NCI-H748 (cell line): Measurements from ENCODE around the gene SNTB2.
"Not testable (repeated sequence)": the region's sequence is repeated elsewhere in the genome, so short reads cannot be mapped to it uniquely, and the experiment has no call there.

ENCODE experiments used
- DNase-seq: peaks from one replicate; lab custom pipeline; 2025; ENCODE audit not compliant: unreplicated experiment; lab: John Stamatoyannopoulos, UW

SNTB2 gene

GRCh38 chr16:69233124-69233523 is 46.2 kb downstream of the SNTB2 start:
- no peak for DNase-seq

DNA sequence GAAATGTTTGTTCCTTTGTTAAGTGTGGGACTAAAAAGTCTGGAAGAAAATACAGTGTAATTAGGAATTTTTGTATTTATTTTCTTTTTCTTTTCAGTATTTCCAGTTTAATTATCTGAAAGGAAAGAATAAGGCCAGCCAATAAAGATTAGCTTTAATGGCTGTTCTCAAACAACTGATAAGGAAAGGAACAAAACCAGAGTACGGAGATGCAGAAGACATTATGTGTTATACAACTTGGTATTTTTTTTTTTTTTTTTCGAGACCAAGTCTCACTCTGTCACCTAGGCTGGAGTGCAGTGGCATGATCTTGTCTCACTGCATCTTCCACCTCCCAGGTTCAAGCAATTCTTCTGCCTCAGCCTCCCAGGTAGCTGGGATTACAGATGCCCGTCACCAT is 47.5 kb downstream of the SNTB2 start:
- no peak for DNase-seq

DNA sequence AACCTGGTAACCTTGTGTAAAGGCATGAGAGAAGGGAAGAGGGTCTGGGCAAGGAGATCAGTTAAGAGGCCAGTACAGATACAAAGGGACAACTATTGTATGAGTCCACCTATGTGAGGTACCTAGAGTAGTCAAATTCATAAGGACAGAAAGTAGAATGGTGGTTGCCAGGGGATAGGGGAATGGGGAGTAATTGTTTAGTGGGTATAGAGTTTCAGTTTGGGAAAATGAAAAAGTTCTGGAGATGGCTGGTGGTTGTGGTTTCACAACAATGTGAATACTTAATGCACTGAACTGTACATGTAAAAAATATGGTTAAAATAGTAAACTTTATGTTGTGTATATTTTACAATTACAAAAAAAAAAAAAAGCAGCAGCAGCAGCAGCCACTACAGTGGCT is 49.4 kb downstream of the SNTB2 start:
- no peak for DNase-seq

DNA sequence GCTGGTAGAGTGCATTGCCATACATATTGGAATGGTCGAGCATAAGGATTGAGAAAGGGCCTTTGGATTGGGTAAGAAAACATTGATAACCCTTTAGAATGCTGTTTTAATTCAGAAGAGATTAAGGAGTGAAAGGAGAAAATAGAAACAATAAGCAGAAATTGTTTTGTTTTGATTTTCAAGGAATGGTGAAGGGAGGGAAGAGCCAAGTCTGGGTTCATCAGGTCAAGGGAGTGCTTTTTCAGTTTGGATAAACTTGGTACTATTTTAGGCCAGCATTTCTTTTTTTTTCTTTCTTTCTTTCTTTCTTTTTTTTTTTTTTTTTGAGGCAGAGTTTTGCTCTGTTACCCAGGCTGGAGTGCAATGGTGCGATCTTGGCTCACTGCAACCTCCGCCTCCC is 50.3 kb downstream of the SNTB2 start:
- DNase-seq, result no peak

GRCh38 chr16:69239851-69240250 is 52.9 kb downstream of the SNTB2 start:
- DNase-seq, result no peak

- no peak for DNase-seq
Measured at GRCh38 chr16:69240331-69240730, 53.4 kb downstream of the SNTB2 start.

DNA sequence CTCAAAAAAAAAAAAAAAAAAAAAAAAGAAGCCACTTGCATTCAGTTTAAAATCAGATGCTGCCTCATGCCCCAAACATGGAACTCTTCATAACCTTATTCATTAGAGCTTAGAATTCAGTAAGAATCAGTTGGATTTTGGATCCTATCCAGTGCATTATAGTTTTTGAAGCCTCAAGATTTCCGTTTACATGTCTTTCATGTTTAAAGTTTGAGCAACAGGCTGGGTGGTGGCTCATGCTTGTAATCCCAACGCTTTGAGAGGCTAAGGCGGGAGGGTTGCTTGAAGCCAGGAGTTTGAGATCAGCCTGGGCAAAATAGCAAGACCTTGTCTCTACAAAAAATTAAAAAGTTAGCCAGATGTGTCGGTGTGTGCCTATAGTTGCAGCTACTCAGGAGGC is 55.0 kb downstream of the SNTB2 start:
- DNase-seq, result no peak

GRCh38 chr16:69243479-69243878 is 56.5 kb downstream of the SNTB2 start:
- no peak for DNase-seq

- no peak for DNase-seq
Measured at GRCh38 chr16:69244336-69244735, 57.4 kb downstream of the SNTB2 start.

DNA sequence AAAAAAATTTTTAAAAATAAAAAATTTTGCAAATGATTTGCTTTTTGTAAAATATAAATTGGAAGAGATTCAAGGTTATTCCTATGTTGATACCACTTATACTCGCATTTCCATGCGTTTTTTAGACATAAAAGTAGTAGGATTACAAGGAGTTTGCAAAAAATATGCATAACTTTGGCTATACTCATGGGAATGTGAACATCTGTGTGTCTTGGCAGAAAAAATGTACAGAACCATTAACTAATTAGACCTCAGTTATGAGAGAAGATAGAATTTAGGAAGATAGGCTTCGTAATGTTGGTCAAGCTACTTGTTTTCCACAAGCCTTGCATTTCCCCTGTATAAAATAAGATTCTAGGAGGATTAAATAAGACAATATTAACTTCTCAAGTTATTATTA is 63.1 kb downstream of the SNTB2 start:
- DNase-seq, result no peak

- DNase-seq, result no peak
Measured at GRCh38 chr16:69253870-69254341, 66.9 kb downstream of the SNTB2 start.

DNA sequence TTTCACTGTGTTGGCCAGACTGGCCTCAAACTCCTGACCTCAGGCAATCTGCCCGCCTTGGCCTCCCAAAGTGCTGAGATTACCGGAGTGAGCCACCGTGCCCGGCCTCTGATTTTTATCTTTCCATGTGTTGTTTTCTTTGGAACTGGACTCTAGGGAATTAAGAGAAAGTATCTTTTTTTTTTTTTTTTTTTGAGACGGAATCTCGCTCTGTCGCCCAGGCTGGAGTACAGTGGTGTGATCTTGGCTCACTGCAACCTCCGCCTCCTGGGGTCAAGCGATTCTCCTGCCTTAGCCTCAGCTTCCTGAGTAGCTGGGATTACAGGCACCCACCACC is 72.4 kb downstream of the SNTB2 start:
- DNase-seq, result not testable (repeated sequence)

- DNase-seq, result peak; percentile 42
Measured at GRCh38 chr16:69260019-69260418, 73.1 kb downstream of the SNTB2 start.

DNA sequence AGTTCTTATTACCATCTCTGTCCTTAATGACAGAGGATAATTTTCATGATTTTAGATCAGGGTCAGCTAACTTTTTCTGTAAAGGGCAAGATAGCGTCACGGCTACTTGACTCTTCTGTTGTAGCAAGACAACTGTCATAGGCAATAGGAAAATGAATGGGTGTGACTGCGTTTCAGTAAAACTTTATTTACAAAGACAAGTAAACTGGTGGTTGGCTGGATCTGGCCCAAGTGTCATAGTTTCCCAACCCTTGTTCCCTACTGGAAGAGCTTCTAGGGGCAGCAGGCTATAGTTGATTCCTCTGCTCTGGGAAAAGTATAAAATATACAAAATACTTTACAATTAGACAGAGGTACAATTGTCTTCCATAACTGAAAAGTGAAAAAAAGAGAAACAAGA is 73.5 kb downstream of the SNTB2 start:
- DNase-seq, result peak; percentile 49

DNA sequence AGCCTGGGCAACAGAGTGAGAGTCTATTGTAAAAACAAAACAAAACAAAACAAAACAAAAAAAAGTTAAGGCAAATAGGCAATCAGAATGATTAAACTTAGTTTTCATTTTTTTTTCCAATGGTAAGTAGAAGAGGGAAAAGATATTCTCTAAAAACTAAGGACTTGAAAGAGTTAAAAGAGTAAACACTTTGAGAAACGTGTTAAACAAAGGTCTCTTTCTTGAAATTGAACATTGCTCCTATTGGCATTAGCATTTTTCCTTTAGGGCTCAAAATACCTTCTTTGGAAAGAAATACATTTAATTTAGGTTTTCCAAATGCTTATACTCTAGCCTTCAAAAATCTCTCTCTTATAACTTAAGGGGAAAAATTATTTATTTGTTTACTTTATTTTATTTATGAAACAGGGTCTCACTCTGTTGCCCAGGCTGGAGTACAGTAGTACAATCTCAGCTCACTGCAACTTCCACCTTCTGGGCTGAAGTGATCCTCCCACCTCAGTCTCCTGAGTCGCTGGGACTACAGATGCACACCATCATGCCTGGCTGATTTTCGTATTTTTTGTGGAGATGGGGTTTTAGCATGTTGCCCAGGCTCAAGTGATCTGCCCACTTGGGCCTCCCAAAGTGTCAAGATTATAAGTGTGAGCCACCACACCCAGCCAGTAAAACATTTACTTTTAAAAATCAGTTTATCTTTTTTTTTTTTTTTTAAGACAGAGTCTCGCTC is 79.5 kb downstream of the SNTB2 start:
- DNase-seq, result no peak

GRCh38 chr16:69267633-69268032 is 80.7 kb downstream of the SNTB2 start:
- no peak for DNase-seq

DNA sequence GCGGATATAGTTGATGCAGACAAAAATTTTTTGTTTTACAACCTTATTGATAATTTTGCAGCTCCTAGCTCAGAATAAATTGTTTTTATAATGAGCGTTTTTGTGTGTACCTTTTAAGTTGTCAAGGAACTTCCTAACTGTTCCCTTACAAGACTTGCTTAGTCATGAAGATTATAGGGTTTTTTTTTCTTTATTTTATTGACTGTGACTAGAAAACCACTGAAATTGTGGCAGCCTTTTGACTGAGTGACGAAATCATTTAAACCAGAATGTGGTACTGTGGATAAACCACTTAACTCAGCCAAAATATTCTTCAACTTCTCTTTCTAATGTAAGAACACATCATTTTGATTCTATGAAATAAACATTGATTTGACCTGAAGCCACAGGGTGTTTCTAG is 83.4 kb downstream of the SNTB2 start:
- DNase-seq, result no peak

- DNase-seq, result no peak
Measured at GRCh38 chr16:69270831-69271230, 83.9 kb downstream of the SNTB2 start.

DNA sequence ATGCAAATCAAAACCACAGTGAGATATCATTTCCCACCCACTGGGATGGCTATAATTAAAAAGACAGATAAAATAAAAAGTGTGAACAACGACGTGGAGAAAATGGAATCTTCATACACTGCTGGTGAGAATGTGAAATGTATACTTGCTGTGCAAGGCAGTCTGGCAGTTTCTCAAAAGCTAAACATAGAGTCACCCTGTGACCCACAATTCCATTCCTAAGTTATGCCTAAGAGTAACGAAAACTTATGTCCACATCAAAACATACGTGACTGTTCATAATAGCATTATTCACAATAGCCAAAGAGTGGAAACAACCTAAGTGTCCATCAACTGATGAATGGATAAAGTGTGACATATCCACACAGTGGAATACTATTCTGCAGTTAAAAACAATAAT is 86.0 kb downstream of the SNTB2 start:
- DNase-seq, result no peak

GRCh38 chr16:69274699-69275235 is 87.8 kb downstream of the SNTB2 start:
- no peak for DNase-seq

- DNase-seq, result no peak
Measured at GRCh38 chr16:69276148-69277115, 89.5 kb downstream of the SNTB2 start.

DNA sequence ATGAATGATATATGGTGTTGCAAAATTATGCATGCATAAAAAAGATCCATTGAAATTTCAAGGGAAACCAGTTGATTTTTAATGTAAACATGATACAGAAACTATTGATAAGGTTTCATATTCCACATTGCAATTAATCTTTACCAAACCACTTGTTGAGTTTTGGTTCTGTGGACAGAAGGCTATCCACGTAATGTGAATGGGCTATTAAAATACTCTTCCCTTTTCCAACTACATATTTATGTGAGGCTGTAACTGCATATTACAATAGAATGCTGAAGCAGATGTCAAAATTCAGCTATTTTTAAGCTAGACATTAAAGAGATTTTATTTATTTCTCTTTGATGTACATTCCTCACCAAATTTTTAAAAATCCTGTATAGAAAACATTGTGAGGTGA is 90.4 kb downstream of the SNTB2 start:
- DNase-seq, result no peak
